ENCODE data around the gene STYXL1.

The STYXL1 gene

GRCh38 chr7:75951506-75951905 lies 96.3 kb downstream of the STYXL1 start:
- DNase-seq, result no peak

- DNase-seq, result no peak
Measured at GRCh38 chr7:75950111-75950681, 97.6 kb downstream of the STYXL1 start.

GRCh38 chr7:75948179-75948578 lies 99.6 kb downstream of the STYXL1 start:
- DNase-seq, result no peak

Data from activated CD8-positive, alpha-beta memory T cell treated with anti-CD3 and anti-CD28 coated beads for 24 hours (primary cell).